ENCODE data around the gene SCAP. TPM values are rescaled to one million over a fixed set of nuclear protein-coding genes. Genes with fewer than 3 reads are reported as not detected.

Gene SCAP
- total RNA-seq, 2 experiments from 2014 or later: 57.5 to 60.7 TPM

DNA sequence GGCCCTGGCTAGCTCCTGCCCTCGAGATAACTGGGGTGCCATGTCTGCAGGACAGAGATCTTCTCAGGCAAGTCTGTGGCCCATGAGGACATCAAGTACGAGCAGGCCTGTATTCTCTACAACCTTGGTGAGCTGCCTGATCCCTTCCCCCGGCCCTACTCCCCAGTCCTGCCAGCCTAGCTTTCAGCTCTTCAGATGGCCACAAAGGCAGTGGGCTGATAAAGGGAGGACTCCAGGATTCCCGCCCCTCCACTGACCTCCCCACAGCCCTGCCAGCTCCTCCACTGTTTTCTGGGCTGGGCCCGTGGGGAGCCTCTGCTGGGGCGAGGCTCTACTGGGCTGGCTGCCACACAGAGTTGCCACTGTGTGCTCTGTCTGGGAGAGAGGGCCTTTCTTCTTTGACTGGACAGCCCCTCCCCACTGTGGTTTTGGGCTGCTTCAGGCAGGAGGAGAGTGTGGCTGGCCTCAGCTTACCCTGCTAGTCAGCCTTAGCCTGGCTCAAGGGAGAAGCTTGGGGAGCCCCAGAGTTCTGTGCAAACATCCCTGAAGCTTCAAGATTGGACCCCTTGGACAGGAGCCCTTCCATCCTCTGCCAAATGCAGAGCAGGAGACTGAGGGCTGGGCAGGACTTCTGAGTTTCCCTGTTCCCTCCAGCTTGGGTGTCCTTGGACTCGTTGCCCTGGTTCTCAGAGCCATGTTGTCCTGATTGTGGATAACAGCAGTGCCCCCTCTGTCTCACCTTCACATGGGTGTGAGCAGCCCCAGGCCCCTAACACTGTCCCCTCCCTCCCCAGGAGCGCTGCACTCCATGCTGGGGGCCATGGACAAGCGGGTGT lies 70.6 kb downstream of the SCAP start:
- DNase-seq: no peak
- no peak for ATAC-seq
- Mint-ChIP-seq H3K9me3 (ENCODE audit: insufficient read depth) (no peaks in the 10 kb centered on the region), H3K4me3 (no peak overlapping the region), H3K4me1 (ENCODE audit: low read depth) (peaks cover 12% of the 10 kb centered on the region), H3K27ac (no peak overlapping the region), H3K27me3 (ENCODE audit: low read depth) (no peaks in the 10 kb centered on the region), H3K36me3 (ENCODE audit: low read depth) (peaks cover 7% of the 10 kb centered on the region)
- ChIA-PET CTCF (interaction anchor here (1.8 kb wide), 1 partner anchor 16 kb away, joined by 7 read pairs; no protein-coding TSS in a partner anchor), POLR2A (interaction anchor here (1.5 kb wide), 1 partner anchor 13 kb away, joined by 3 read pairs; no protein-coding TSS in a partner anchor)

DNA sequence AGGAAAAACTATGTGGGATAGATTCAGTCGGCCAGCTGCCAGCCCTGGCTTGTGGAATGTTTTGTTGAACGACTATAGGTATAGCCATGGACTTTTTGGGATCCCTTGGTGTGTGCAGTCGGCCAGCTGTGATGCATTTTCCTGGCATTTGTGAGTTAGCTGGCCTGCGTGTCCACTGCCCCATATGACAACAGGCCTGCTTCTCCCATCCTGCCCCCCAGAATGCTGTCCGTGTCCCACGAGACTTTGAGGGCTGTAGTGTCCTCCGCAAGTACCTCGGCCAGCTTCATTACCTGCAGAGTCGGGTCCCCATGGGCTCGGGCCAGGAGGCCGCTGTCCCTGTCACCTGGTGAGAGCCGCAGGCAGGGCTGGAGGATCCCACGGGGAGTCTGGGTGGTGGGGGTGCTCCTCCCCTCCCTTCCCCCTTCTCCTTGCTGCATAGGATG lies 71.3 kb downstream of the SCAP start:
- ATAC-seq (no peak), DNase-seq (no peak)
- H3K27me3 Mint-ChIP-seq (ENCODE audit: low read depth): no peaks in the 10 kb centered on the region
- POLR2A ChIA-PET: interaction anchor here (1.5 kb wide), 1 partner anchor 13 kb away, joined by 3 read pairs; no protein-coding TSS in a partner anchor
- peaks cover 14% of the 10 kb centered on the region for H3K4me1 Mint-ChIP-seq (ENCODE audit: low read depth)
- peaks cover 7% of the 10 kb centered on the region for H3K36me3 Mint-ChIP-seq (ENCODE audit: low read depth)
- no peaks in the 10 kb centered on the region for H3K9me3 Mint-ChIP-seq (ENCODE audit: insufficient read depth)
- no peak overlapping the region for H3K4me3 Mint-ChIP-seq
- H3K27ac Mint-ChIP-seq: no peak overlapping the region
- CTCF ChIA-PET: interaction anchor here (1.8 kb wide), 1 partner anchor 16 kb away, joined by 7 read pairs; no protein-coding TSS in a partner anchor

DNA sequence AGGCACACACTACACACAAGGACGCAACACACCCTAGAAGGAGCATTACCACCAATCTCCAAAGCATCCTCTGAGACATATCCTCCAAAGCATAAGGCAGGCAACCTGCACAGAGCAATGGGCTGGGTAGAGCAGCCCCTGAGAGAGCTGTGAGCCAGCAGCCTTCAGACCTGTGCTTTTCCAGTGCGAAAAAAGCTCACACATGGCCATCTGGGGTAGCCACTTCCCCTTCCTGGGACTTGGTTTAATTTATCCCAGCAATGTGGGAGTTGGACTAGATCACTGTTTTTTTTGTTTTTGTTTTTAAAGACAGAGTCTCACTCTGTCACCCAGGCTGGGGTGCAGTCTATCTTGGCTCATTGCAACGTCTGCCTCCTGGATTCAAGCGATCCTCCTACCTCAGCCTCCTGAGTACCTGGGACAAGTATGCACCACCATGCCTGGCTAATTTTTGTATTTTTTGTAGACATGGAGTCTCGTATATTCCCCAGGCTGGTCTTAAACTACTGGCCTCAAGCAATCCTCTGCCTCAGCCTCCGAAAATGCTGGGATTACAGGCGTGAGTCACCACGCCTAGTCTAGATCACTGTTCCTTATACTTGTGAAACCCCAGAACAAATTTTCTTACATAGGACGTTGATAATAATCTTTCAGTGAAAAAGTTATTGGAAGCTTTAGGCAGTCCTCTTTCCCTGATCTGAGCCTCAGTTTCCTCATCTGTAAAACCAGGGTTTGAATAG lies 76.0 kb downstream of the SCAP start:
- ATAC-seq: no peak
- POLR2A ChIA-PET: no interaction called here
- Mint-ChIP-seq H3K36me3 (ENCODE audit: low read depth) (peaks cover 6% of the 10 kb centered on the region), H3K4me3 (no peak overlapping the region), H3K4me1 (ENCODE audit: low read depth) (peaks cover 13% of the 10 kb centered on the region), H3K27ac (no peak overlapping the region), H3K9me3 (ENCODE audit: insufficient read depth) (no peaks in the 10 kb centered on the region), H3K27me3 (ENCODE audit: low read depth) (no peaks in the 10 kb centered on the region)
- CTCF ChIA-PET: no interaction called here
- DNase-seq: no peak

DNA sequence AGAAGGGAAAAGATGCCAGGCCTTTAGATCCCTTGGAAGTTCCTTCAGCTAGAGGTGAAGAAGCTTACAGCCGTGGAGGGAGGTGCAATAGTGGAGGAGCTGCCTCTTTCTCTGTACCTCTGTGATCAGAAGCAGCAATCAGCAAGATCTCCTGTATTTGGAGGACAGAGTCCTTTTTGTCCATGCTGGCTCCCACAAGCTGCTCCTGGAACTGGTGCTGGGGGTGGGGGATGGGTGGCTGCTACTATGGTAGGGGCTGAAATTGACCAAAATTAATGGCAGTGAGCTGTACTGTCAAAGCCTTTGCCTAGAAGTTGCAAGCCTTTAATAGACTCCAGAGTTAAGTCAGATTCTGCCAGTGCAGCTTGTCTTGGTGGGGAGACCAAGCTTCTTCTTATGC lies 76.7 kb downstream of the SCAP start:
- H3K27me3 Mint-ChIP-seq (ENCODE audit: low read depth): no peaks in the 10 kb centered on the region
- ChIA-PET POLR2A (no interaction called here), CTCF (no interaction called here)
- peaks cover 15% of the 10 kb centered on the region for H3K4me1 Mint-ChIP-seq (ENCODE audit: low read depth)
- H3K27ac Mint-ChIP-seq: no peak overlapping the region
- peaks cover 8% of the 10 kb centered on the region for H3K36me3 Mint-ChIP-seq (ENCODE audit: low read depth)
- H3K4me3 Mint-ChIP-seq: no peak overlapping the region
- no peaks in the 10 kb centered on the region for H3K9me3 Mint-ChIP-seq (ENCODE audit: insufficient read depth)
- ATAC-seq (no peak), DNase-seq (no peak)

DNA sequence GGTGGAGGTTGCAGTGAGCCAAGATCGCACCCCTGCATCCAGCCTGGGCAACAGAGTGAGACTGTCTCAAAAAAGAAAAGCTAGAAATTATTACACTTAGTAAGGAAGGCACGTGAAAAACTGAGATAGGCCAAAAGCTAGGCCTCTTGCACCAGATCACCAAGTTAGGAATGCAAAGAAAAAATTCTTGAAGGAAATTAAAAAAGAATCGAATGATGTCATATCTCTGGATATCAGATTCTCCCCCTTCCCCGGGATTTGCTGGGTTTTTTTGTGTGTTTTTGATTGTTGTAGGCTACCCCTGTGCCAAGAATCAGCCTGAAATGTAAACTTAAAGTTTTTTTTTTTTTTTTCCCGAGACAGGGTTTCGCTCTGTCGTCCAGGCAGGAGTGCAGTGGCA lies 77.5 kb downstream of the SCAP start:
- Mint-ChIP-seq H3K4me3 (no peak overlapping the region), H3K4me1 (ENCODE audit: low read depth) (peaks cover 16% of the 10 kb centered on the region), H3K9me3 (ENCODE audit: insufficient read depth) (no peaks in the 10 kb centered on the region), H3K36me3 (ENCODE audit: low read depth) (peaks cover 9% of the 10 kb centered on the region), H3K27ac (no peak overlapping the region), H3K27me3 (ENCODE audit: low read depth) (no peaks in the 10 kb centered on the region)
- no peak for ATAC-seq
- ChIA-PET CTCF (no interaction called here), POLR2A (no interaction called here)
- DNase-seq: no peak

DNA sequence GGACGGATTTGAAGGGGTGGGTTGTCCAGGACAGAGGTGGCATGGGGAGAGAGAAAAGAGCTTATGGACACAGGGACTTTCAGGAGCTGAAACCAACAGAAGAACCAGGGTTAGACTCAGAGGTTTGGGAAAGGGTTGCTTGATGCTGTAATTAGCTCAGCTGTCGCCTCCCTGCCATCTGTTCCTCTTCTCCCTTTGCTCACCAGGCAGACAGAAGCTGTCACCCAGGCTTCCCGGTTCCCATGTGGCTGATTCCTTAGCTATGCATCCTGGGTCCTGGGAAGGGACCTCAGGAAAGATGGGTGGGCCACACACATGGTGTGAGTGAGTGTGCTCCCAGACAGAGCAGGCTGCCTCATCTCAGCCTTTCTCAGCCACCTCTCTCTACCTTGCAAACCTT lies 80.9 kb downstream of the SCAP start:
- ATAC-seq (no peak), DNase-seq (no peak)
- H3K27ac Mint-ChIP-seq: no peak overlapping the region
- H3K4me1 Mint-ChIP-seq (ENCODE audit: low read depth): peaks cover 16% of the 10 kb centered on the region
- ChIA-PET CTCF (interaction anchor here (1.3 kb wide), 1 partner anchor 26 kb away, joined by 3 read pairs; no protein-coding TSS in a partner anchor), POLR2A (no interaction called here)
- H3K36me3 Mint-ChIP-seq (ENCODE audit: low read depth): peaks cover 12% of the 10 kb centered on the region
- H3K4me3 Mint-ChIP-seq: no peak overlapping the region
- H3K9me3 Mint-ChIP-seq (ENCODE audit: insufficient read depth): no peaks in the 10 kb centered on the region
- H3K27me3 Mint-ChIP-seq (ENCODE audit: low read depth): no peaks in the 10 kb centered on the region

DNA sequence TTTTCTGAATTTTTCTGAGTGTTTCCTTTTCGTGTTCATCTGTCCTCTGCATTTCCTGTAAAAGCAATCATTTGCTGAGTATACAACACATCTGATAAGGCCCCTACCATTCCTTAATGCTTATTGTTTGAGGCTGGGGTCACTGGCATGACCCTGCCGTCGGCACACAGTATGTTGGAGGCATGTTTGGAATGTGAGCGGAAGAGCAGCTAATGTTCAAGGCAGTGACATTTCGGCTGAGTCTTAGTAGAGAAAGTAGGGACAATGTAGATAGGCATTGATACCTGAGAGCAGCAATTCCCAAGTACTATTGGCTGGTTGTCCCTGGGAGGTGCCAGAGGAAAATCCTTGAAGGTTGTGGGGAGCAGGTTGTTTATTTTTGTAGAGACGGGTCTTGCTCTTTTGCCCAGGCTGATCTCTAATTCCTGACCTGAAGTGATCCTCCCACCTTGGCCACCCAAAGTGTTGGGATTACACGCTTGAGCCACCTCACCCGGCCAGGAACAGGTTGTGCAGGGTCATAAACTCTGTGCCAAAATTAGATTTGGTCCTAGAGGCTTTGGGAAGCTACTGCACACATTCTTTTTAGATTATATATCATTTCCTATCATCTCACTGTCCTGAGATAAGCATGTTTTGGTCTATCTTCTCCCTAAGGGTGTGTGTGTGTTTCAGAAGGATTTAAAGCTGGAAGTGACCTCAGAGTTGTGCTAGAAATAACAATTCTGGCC lies 81.4 kb downstream of the SCAP start:
- DNase-seq (no peak), ATAC-seq (no peak)
- Mint-ChIP-seq H3K9me3 (ENCODE audit: insufficient read depth) (no peaks in the 10 kb centered on the region), H3K4me3 (no peak overlapping the region), H3K27ac (no peak overlapping the region), H3K4me1 (ENCODE audit: low read depth) (peaks cover 12% of the 10 kb centered on the region), H3K36me3 (ENCODE audit: low read depth) (peaks cover 12% of the 10 kb centered on the region), H3K27me3 (ENCODE audit: low read depth) (no peaks in the 10 kb centered on the region)
- ChIA-PET POLR2A (interaction anchor here (0.6 kb wide), 1 partner anchor 441 kb away, joined by 3 read pairs; no protein-coding TSS in a partner anchor), CTCF (interaction anchor here (1.3 kb wide), 1 partner anchor 27 kb away, joined by 3 read pairs; no protein-coding TSS in a partner anchor)

DNA sequence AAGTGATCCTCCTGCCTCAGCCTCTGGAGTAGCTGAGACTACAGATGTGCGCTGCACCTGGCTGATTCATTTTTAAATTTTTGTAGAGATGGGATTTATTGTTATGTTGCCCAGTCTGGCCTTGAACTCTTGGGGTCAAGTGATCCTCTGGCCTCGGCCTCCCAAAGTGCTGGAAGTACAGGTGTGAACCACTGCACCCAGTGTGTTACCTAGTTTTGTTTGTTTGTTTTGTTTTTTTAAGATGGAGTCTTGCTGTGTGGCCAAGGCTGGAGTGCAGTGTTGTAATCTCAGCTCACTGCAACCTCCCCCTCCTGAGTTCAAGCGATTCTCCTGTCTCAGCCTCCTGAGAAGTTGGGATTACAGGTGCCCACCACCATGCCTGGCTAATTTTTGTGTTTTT lies 82.8 kb downstream of the SCAP start:
- ATAC-seq: no peak

DNA sequence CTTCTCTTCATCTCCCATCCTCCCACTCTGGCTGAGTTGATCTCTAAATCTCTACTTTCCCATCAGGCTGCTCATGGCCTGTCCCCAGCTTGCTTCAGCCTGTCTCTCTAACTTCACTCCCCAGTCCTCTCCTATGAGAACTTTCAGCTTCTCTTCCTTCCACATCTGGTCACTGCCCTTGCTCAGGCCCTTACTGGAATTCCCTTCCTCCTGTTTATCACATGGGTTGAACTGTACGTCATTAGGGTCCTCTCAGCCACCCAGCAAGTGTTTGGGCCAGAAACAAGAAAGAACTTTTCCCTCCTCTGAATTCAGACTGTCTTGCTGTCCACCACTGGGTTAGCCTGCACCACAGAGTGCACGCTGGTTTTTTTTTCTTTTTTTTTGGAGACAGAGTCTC lies 89.9 kb downstream of the SCAP start:
- DNase-seq: no peak
- Mint-ChIP-seq H3K4me3 (no peak overlapping the region), H3K27me3 (ENCODE audit: low read depth) (no peaks in the 10 kb centered on the region), H3K36me3 (ENCODE audit: low read depth) (peaks cover 24% of the 10 kb centered on the region), H3K27ac (peak overlapping the region; percentile 9), H3K9me3 (ENCODE audit: insufficient read depth) (no peaks in the 10 kb centered on the region), H3K4me1 (ENCODE audit: low read depth) (peaks cover 22% of the 10 kb centered on the region)
- ChIA-PET POLR2A (no interaction called here), CTCF (no interaction called here)
- no peak for ATAC-seq

More for the DNA sequence above, 82.8 kb downstream of the SCAP start:
- ChIA-PET POLR2A (no interaction called here), CTCF (no interaction called here)
- Mint-ChIP-seq H3K27ac (no peak overlapping the region), H3K36me3 (ENCODE audit: low read depth) (peaks cover 18% of the 10 kb centered on the region), H3K4me3 (no peak overlapping the region), H3K9me3 (ENCODE audit: insufficient read depth) (no peaks in the 10 kb centered on the region), H3K27me3 (ENCODE audit: low read depth) (no peaks in the 10 kb centered on the region), H3K4me1 (ENCODE audit: low read depth) (peaks cover 8% of the 10 kb centered on the region)
- DNase-seq: no peak

DNA sequence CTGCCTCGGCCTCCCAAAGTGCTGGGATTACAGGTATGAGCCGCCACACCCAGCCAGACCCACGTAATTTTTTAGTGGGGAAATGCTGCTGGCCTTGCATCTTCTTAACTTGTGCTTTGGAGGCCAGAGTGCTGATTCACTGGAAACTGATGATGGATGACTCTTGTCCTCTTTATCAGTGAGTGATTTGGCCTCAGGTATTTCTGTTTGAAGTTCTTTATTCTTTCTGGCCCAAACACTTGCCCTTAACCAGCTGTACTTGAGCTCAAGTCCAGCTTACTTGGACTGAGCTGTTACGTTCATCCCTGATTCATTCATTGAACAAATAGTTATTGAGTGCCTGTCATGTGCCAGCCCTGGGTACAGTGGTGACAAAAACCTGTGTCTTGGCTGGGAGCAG lies 90.7 kb downstream of the SCAP start:
- peaks cover 25% of the 10 kb centered on the region for H3K36me3 Mint-ChIP-seq (ENCODE audit: low read depth)
- no peaks in the 10 kb centered on the region for H3K27me3 Mint-ChIP-seq (ENCODE audit: low read depth)
- H3K27ac Mint-ChIP-seq: no peak overlapping the region
- CTCF ChIA-PET: no interaction called here
- H3K4me1 Mint-ChIP-seq (ENCODE audit: low read depth): peaks cover 25% of the 10 kb centered on the region
- POLR2A ChIA-PET: no interaction called here
- ATAC-seq (no peak), DNase-seq (no peak)
- no peaks in the 10 kb centered on the region for H3K9me3 Mint-ChIP-seq (ENCODE audit: insufficient read depth)
- H3K4me3 Mint-ChIP-seq: no peak overlapping the region

DNA sequence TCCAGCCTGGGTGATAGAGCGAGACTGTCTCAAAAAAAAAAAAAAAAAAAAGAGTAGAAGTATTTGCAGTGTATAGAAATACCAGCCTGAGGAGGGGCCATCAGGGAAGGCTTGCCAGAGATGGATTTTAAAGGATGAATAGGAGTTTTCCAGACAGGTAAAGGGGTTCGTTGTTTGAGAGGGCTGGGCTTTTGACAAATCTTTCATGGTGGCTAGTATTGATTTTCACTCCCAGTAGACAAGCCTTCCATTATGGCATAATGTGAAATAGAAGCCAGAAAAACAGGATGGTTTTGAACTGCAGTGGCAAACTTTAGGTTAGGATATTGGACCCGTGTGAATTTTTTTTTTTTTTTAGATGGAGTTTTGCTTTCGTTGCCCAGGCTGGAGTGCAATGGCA lies 91.3 kb downstream of the SCAP start:
- no peak for ATAC-seq
- no peaks in the 10 kb centered on the region for H3K9me3 Mint-ChIP-seq (ENCODE audit: insufficient read depth)
- H3K36me3 Mint-ChIP-seq (ENCODE audit: low read depth): peaks cover 25% of the 10 kb centered on the region
- POLR2A ChIA-PET: no interaction called here
- H3K4me1 Mint-ChIP-seq (ENCODE audit: low read depth): peaks cover 31% of the 10 kb centered on the region
- no peaks in the 10 kb centered on the region for H3K27me3 Mint-ChIP-seq (ENCODE audit: low read depth)
- DNase-seq: no peak
- H3K27ac Mint-ChIP-seq: no peak overlapping the region
- CTCF ChIA-PET: interaction anchor here (1.4 kb wide), 1 partner anchor 37 kb away, joined by 5 read pairs; no protein-coding TSS in a partner anchor
- H3K4me3 Mint-ChIP-seq: no peak overlapping the region
